Left forelimb (tissue), 1 donor: ENCODE data around the gene SCUBE2.

Experiments
- DNase-seq: peaks from one replicate; pipeline ENCODE4 v3.0.0-alpha.2; 2018; ENCODE audit warnings: low spot score

The SCUBE2 gene

GRCh38 chr11:9091044-9091922, at the start of gene SCUBE2:
Gene SCUBE2, minus strand, starts transcription at chr11:9091599. Its CDS starts 71 bp downstream, at chr11:9091528.
- no peak for DNase-seq

GRCh38 chr11:9141186-9141585, 49.8 kb upstream of the SCUBE2 start:
- no peak for DNase-seq

GRCh38 chr11:9139628-9140357, 48.4 kb upstream of the SCUBE2 start:
- DNase-seq: no peak

GRCh38 chr11:9138612-9139579, 47.5 kb upstream of the SCUBE2 start:
- no peak for DNase-seq

GRCh38 chr11:9138133-9138453, 46.7 kb upstream of the SCUBE2 start:
- no peak for DNase-seq

- peak; percentile 83 for DNase-seq
These were observed 46.1 kb upstream of the SCUBE2 start for GRCh38 chr11:9137293-9138132.

GRCh38 chr11:9136741-9137140, 45.3 kb upstream of the SCUBE2 start:
- no peak for DNase-seq

GRCh38 chr11:9133956-9134355, 42.6 kb upstream of the SCUBE2 start:
- no peak for DNase-seq

- DNase-seq: no peak
These were observed 40.9 kb upstream of the SCUBE2 start for GRCh38 chr11:9132203-9132878.

- DNase-seq: no peak
These were observed 38.9 kb upstream of the SCUBE2 start for GRCh38 chr11:9130297-9130696.

- no peak for DNase-seq
These were observed 35.2 kb upstream of the SCUBE2 start for GRCh38 chr11:9126636-9127035.

- no peak for DNase-seq
These were observed 33.9 kb upstream of the SCUBE2 start for GRCh38 chr11:9125185-9125886.

- no peak for DNase-seq
These were observed 32.4 kb upstream of the SCUBE2 start for GRCh38 chr11:9123595-9124304.

GRCh38 chr11:9121469-9121796, 30.0 kb upstream of the SCUBE2 start:
- no peak for DNase-seq

- DNase-seq: no peak
These were observed 29.5 kb upstream of the SCUBE2 start for GRCh38 chr11:9120664-9121468.

- no peak for DNase-seq
These were observed 26.9 kb upstream of the SCUBE2 start for GRCh38 chr11:9118277-9118676.

GRCh38 chr11:9112075-9112474, 20.7 kb upstream of the SCUBE2 start:
- no peak for DNase-seq

- no peak for DNase-seq
These were observed 18.7 kb upstream of the SCUBE2 start for GRCh38 chr11:9109858-9110731.
